ENCODE results near the gene AGPAT3. TPM values are rescaled to one million over a fixed set of nuclear protein-coding genes. Genes with fewer than 3 reads are reported as not detected.

Gene AGPAT3
- total and polyA plus RNA-seq, 10 of the 15 experiments (the other 5 are each of a cell fraction or from before 2014, with no cell fraction given): 1.2 to 110 (median 30.8) TPM

DNA sequence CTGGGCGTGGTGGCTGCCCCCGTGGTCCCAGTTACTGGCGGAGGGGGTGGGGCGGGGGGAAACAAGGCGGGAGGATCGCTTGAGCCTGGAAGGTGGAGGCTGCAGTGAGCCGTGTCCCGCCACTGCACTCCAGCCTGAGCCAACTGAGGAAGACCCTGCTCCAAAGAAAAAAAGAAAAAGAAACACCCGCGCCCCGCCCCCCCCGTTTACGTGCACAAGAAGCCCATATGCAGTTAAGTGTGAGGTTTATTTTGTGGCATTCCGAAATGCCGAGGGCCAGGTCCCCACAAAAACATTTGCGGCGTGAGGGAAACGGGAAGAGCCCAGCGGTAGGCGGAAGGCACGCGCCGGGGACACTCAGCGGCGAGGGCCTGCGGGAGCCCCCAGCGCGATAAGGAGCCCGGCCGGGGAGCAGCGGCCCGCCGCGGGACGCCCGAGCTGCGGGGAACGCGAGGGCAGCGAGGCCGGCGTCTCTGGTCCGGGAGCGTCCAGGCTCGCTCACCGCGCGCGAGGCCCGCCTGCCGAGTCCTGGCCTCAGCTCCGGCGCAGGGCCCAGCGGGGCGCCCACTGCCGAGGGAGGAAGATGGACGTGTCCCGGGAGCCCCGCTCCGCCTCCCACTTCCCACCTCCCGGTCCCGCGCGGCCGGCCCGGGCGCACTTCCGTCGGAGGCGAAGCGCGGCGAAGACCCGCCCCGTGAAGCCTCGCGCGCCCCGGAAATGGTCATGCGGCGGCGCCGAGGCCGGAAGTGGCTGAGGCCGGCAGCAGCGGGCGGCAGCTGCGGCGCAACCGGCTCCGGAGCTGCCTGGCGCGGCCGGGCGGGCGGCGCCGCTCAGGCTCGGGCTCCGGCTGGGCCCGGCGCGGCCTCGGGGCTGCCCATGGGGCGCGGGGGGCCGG lies 146.8 kb downstream of the AGPAT3 start, which contains the start of gene TRAPPC10:
Gene TRAPPC10, plus strand, starts transcription at position 731 of the 895 bp plus-strand sequence. CDS start 185 bp downstream, outside the sequence.
- Histone ChIP-seq H3K79me2 (ENCODE audit: control insufficient read depth, insufficient read depth, low read length) (peaks cover 52% of the 10 kb centered on the region), H2AFZ (ENCODE audit: control insufficient read depth, low read depth, low read length) (peak within 1 kb of the TSS; percentile 69), H3K4me1 (ENCODE audit: control insufficient read depth, insufficient read depth, low read length) (peaks cover 3% of the 10 kb centered on the region; the same call in 1 of the 2 replicates), H4K20me1 (ENCODE audit: control insufficient read depth, insufficient read depth) (no peaks in the 10 kb centered on the region), H3K4me3 (peak within 1 kb of the TSS; percentile 88), H3K4me2 (ENCODE audit: control insufficient read depth, insufficient read depth) (peak within 1 kb of the TSS; percentile 95), H3K27me3 (replicated peaks in 1 of 2; ENCODE audit: control insufficient read depth in 2 of 2, insufficient read depth in 2 of 2, low read length in 1 of 2) (no peaks in the 10 kb centered on the region), H3K27ac (ENCODE audit: control insufficient read depth, insufficient read depth) (peak within 1 kb of the TSS; percentile 79), H3K9me3 (replicated peaks; ENCODE audit: control insufficient read depth, insufficient read depth, low read length) (no peaks in the 10 kb centered on the region), H3K36me3 (ENCODE audit: control insufficient read depth in 2 of 2, insufficient read depth in 2 of 2, low read length in 1 of 2) (no peaks in the 10 kb centered on the region), H3K9ac (ENCODE audit: control insufficient read depth, insufficient read depth, low read length) (peak within 1 kb of the TSS; percentile 82)
- WGBS (ENCODE audit: insufficient coverage, insufficient replicate concordance, low lambda C conversion rate, missing lambda C conversion rate): 2% methylated on average over 66 of the region's 107 CpGs
- ChIA-PET SMC1A (ENCODE audit: uncharacterized antibody, unreplicated experiment) (no interaction called here), CTCF (no interaction called here), POLR2A (interaction anchor here (1.0 to 1.6 kb wide), 4 partner anchors 9 to 328 kb away, joined by 3 to 5 read pairs (median 4); no protein-coding TSS in a partner anchor), RAD21 (ENCODE audit: unreplicated experiment) (interaction anchor here (1.1 kb wide), 1 partner anchor 285 kb away, joined by 5 read pairs; no protein-coding TSS in a partner anchor)
- FAIRE-seq (no peak), DNase-seq (ENCODE audit: low read depth, low spot score) (peak; percentile 30), ATAC-seq (peak; percentile 72)
- in situ Hi-C loops (cut with MboI): no loop called here
- intact Hi-C loops (cut with micrococcal nuclease; ENCODE audit: unreplicated experiment): no loop called here
- BruUV-seq (replicated peaks): no TSS peak
- TF ChIP-seq HDGF (IDR thresholded peaks at IDR 0.05): no peak
- no peak for TF ChIP-seq ZNF274 (IDR thresholded peaks at IDR 0.05; ENCODE audit: insufficient read depth, insufficient read length)
- no peak for TF ChIP-seq BRCA1 (IDR thresholded peaks at IDR 0.05; ENCODE audit: low read depth, low read length)
- TF ChIP-seq, protein P1, sequence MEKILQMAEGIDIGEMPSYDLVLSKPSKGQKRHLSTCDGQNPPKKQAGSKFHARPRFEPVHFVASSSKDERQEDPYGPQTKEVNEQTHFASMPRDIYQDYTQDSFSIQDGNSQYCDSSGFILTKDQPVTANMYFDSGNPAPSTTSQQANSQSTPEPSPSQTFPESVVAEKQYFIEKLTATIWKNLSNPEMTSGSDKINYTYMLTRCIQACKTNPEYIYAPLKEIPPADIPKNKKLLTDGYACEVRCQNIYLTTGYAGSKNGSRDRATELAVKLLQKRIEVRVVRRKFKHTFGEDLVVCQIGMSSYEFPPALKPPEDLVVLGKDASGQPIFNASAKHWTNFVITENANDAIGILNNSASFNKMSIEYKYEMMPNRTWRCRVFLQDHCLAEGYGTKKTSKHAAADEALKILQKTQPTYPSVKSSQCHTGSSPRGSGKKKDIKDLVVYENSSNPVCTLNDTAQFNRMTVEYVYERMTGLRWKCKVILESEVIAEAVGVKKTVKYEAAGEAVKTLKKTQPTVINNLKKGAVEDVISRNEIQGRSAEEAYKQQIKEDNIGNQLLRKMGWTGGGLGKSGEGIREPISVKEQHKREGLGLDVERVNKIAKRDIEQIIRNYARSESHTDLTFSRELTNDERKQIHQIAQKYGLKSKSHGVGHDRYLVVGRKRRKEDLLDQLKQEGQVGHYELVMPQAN (conservative IDR thresholded peaks at IDR 0.05): peak; percentile 80
- TF ChIP-seq POLR2AphosphoS5 (IDR thresholded peaks at IDR 0.05; ENCODE audit: low read length): peak; percentile 85
- no peak for TF ChIP-seq EZH2 (IDR thresholded peaks at IDR 0.05; ENCODE audit: borderline replicate concordance, control insufficient read depth, low read depth, low read length)
- TF ChIP-seq PAX8 (IDR thresholded peaks at IDR 0.05): no peak
- TF ChIP-seq RELA (IDR thresholded peaks at IDR 0.05; ENCODE audit: borderline replicate concordance, partially characterized antibody): peak; percentile 61
- peak in 1 of 2 experiments; percentile 37; a peak in 1 of 3 replicates for TF ChIP-seq EGR1 (IDR thresholded peaks at IDR 0.05; ENCODE audit: borderline replicate concordance in 1 of 2, low read depth in 2 of 2, low read length in 2 of 2)
- TF ChIP-seq, protein P2, sequence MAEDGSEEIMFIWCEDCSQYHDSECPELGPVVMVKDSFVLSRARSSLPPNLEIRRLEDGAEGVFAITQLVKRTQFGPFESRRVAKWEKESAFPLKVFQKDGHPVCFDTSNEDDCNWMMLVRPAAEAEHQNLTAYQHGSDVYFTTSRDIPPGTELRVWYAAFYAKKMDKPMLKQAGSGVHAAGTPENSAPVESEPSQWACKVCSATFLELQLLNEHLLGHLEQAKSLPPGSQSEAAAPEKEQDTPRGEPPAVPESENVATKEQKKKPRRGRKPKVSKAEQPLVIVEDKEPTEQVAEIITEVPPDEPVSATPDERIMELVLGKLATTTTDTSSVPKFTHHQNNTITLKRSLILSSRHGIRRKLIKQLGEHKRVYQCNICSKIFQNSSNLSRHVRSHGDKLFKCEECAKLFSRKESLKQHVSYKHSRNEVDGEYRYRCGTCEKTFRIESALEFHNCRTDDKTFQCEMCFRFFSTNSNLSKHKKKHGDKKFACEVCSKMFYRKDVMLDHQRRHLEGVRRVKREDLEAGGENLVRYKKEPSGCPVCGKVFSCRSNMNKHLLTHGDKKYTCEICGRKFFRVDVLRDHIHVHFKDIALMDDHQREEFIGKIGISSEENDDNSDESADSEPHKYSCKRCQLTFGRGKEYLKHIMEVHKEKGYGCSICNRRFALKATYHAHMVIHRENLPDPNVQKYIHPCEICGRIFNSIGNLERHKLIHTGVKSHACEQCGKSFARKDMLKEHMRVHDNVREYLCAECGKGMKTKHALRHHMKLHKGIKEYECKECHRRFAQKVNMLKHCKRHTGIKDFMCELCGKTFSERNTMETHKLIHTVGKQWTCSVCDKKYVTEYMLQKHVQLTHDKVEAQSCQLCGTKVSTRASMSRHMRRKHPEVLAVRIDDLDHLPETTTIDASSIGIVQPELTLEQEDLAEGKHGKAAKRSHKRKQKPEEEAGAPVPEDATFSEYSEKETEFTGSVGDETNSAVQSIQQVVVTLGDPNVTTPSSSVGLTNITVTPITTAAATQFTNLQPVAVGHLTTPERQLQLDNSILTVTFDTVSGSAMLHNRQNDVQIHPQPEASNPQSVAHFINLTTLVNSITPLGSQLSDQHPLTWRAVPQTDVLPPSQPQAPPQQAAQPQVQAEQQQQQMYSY (CRISPR knock-in tag; IDR thresholded peaks at IDR 0.05): no peak
- TF ChIP-seq RAD51 (IDR thresholded peaks at IDR 0.05): no peak
- peak; percentile 88 for TF ChIP-seq DPF2 (IDR thresholded peaks at IDR 0.05)
- no peak for TF ChIP-seq NRF1 (conservative IDR thresholded peaks at IDR 0.05; ENCODE audit: low read depth, low read length)
- TF ChIP-seq IKZF1 (conservative IDR thresholded peaks at IDR 0.05): peak; percentile 93
